SK-MEL-5 (cell line): Measurements from ENCODE around the gene AK8. TPM values are rescaled to one million over a fixed set of nuclear protein-coding genes. Genes with fewer than 3 reads are reported as not detected.

Experiments used
- DNase-seq: peaks from one replicate; pipeline ENCODE4 v3.0.0-alpha.2; 2016; ENCODE audit warnings: low read depth, low spot score
- in situ Hi-C: cut with HindIII; loops from 2 replicates; pipeline ENCODE4 v1.10.0; 2016; ENCODE audit warnings: low sequenced_read_pairs, high pct_unique_total_duplicates, low pct_unique_long_range_greater_than_20kb
- total RNA-seq: library from RNA; depleted of rRNA; stranded (reverse); fragments of >200 nt; shearing (Covaris generic); gene quantifications from 2 replicates; pipeline ENCODE4 v1.2.3, GENCODE V29; 2014

The AK8 gene
- total RNA-seq, 1 experiment from 2014 or later = 0.21 TPM

GRCh38 chr9:132894862-132895835 is 17.1 kb upstream of the AK8 start:
- in situ Hi-C loops = no loop called here
- DNase-seq = no peak

GRCh38 chr9:132894346-132894745 is 16.3 kb upstream of the AK8 start:
- in situ Hi-C loops = no loop called here

GRCh38 chr9:132892400-132892799 is 14.3 kb upstream of the AK8 start:
- in situ Hi-C loops = no loop called here
- DNase-seq = no peak

More at GRCh38 chr9:132894346-132894745, 16.3 kb upstream of the AK8 start:
- DNase-seq = no peak

- in situ Hi-C loops = no loop called here
- DNase-seq = no peak
Measured at GRCh38 chr9:132888151-132888550, 10.1 kb upstream of the AK8 start.

- in situ Hi-C loops = no loop called here
- no peak for DNase-seq
Measured at GRCh38 chr9:132887181-132888120, 9.4 kb upstream of the AK8 start.

GRCh38 chr9:132886334-132886725 is 8.2 kb upstream of the AK8 start:
- DNase-seq = no peak
- in situ Hi-C loops = no loop called here

GRCh38 chr9:132885720-132886333 is 7.7 kb upstream of the AK8 start:
- in situ Hi-C loops = no loop called here
- no peak for DNase-seq

- DNase-seq = no peak
- in situ Hi-C loops = no loop called here
Measured at GRCh38 chr9:132883349-132884294, 5.5 kb upstream of the AK8 start.

- no peak for DNase-seq
- in situ Hi-C loops = no loop called here
Measured at GRCh38 chr9:132882616-132883015, 4.5 kb upstream of the AK8 start.

GRCh38 chr9:132881826-132882225 is 3.7 kb upstream of the AK8 start:
- DNase-seq = no peak
- in situ Hi-C loops = no loop called here

- DNase-seq = no peak
- in situ Hi-C loops = no loop called here
Measured at GRCh38 chr9:132880324-132880661, 2.2 kb upstream of the AK8 start.

GRCh38 chr9:132879457-132880323 is 1.6 kb upstream of the AK8 start:
- no peak for DNase-seq
- in situ Hi-C loops = no loop called here

- DNase-seq = peak; percentile 46
- in situ Hi-C loops = no loop called here
Measured at GRCh38 chr9:132878695-132879456, 792 bp upstream of the AK8 start, which contains the start of gene SPACA9. TSS of gene SPACA9 (plus strand) at chr9:132878898. CDS start at chr9:132883948, 5,050 bp downstream.

- in situ Hi-C loops = no loop called here
- no peak for DNase-seq
Measured at GRCh38 chr9:132877458-132877823, 643 bp downstream of the AK8 start.

- in situ Hi-C loops = no loop called here
- no peak for DNase-seq
Measured at GRCh38 chr9:132876849-132877248, 1.2 kb downstream of the AK8 start.
